Activated T-cell treated with anti-CD3 and anti-CD28 coated beads, Interleukin-2, amount 50 U/mL, for 1 hour (primary cell): ENCODE results near the gene OR3A2.
"Not testable (repeated sequence)": the region's sequence is repeated elsewhere in the genome, so short reads cannot be mapped to it uniquely, and the experiment has no call there.

Source experiments
- DNase-seq: peaks from one replicate; pipeline ENCODE4 v3.0.0-alpha.2; 2020

Gene OR3A2

GRCh38 chr17:3385869-3386816, at the start of gene OR3A2:
OR3A2 (minus strand) TSS chr17:3386308.
- no peak for DNase-seq

GRCh38 chr17:3433741-3434140, 47.6 kb upstream of the OR3A2 start, which contains the start of gene OR1E2:
OR1E2 (minus strand) TSS chr17:3433841; CDS start chr17:3433841, 0 bp downstream.
- no peak for DNase-seq

DNA sequence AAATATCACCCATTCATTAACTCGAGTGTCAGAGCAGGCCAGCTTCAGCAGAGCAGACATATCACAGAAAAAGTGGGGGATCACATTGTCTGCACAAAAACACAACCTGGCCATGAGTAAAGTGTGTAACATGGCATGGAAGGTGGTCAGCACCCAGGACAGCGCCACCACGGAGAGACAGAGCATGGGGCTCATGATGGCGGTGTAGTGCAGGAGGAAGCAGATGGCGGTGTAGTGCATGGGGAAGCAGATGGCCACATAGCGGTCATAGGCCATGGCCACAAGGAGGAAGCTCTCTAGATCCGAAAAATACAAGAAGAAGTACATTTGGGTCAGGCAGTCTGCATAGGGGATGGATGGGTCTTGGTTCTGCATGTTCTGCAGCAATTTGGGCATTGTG, 47.1 kb upstream of the OR3A2 start:
- DNase-seq, result not testable (repeated sequence)

DNA sequence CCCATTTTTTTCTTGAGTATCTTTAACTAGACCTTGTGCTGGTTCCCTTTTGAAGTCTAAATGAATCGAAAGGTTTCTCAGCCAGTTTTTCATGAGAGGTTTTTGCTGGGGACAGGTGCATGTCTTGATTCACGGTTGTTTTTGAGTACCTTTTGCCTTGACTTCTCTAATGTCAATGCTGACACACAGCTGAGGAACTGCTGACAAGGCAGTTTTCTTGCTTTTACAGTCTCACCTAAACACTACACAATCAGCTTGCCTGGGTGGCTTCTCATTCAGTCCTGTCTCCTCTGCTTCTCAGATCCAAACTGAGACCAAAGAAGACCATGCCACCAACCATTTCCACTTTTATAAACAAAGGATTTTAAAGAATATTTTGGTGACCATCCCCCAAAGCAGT, 32.1 kb upstream of the OR3A2 start:
- no peak for DNase-seq

GRCh38 chr17:3415610-3416009, 29.5 kb upstream of the OR3A2 start:
- no peak for DNase-seq

DNA sequence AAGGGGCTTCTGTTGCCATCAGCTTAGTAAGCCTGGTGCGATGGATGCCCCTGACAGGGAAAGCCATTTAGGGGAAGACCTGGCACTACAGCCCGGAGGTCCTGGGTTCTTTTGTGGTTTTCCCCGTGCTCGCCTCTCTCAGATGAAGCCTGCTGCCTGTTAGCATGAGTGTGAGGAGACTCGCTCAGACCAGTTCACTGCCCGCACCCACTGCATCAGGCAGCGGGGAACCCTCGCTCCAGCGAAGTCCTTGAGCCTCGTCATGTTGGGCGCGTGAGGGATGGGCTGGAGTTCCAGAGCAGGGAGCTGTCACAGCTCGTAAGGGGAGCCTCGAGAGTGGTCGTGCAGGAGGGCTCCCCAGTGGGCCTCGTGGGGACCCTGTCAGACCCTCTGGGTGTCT, 26.1 kb upstream of the OR3A2 start:
- DNase-seq, result not testable (repeated sequence)

DNA sequence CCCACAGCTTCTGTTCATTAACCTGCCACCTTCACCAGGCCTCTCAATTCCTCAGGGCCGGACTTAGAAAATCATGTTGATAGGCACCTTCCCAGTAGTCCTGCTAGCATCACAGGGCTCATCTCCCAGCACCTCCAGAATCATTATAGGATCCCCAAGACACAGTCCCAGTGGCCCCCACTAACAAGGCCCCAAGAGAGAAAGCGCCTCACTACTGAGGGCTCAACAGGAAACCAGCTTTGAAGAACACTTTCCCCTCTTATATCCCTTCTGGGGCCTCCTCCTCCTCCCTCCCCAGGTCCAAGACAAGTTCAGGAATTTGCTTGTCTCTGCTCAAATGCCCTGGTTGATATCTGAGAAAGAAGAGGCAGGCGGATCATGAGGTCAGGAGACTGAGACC, 25.0 kb upstream of the OR3A2 start, which contains the start of gene OR3A3:
TSS of gene OR3A3 (plus strand) at position 301 of the 400 bp plus-strand sequence.
- DNase-seq, result no peak

DNA sequence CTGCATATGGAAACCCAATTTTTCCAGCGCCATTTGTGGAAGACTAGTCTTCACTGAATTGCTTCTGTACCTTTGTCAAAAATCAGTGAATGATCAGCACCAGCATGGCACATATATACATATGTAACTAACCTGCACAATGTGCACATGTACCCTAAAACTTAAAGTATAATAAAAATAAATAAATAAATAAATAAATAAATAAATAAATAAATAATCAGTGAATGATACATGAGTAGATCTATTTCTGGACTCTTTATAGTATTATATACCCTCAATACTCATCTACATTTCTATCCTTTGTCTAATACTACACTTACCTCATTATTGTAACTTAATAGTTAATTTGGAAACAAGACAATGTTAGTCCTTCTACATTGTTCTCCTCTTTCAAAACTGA, 17.7 kb upstream of the OR3A2 start:
- not testable (repeated sequence) for DNase-seq

GRCh38 chr17:3401786-3402185, 15.7 kb upstream of the OR3A2 start:
- DNase-seq, result no peak

- no peak for DNase-seq
These were observed 13.9 kb upstream of the OR3A2 start for GRCh38 chr17:3400055-3400454.

DNA sequence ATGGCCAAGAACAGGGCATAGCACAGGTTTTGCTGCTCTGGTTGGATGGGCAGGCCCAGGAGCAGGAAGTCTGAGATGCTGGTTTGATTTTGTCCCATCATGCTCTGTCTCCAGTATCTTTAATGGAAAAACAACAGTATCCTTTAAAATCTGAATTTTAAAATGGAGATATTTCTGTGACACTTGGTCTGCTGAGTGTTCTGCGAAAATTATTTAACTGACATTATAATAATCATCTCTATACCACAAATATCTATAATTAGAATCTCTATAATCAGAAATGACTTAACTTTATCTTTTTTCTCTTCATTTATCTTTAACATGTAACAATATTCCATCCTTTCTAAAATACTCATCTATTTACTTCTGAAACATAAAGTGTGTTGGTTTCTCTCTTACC, 12.2 kb upstream of the OR3A2 start, which contains the start of gene OR1E1:
TSS of gene OR1E1 (minus strand) at position 101 of the 400 bp plus-strand sequence. CDS start at position 101, 0 bp downstream.
- DNase-seq, result no peak

- not testable (repeated sequence) for DNase-seq
These were observed 11.7 kb upstream of the OR3A2 start for GRCh38 chr17:3397801-3398200.

DNA sequence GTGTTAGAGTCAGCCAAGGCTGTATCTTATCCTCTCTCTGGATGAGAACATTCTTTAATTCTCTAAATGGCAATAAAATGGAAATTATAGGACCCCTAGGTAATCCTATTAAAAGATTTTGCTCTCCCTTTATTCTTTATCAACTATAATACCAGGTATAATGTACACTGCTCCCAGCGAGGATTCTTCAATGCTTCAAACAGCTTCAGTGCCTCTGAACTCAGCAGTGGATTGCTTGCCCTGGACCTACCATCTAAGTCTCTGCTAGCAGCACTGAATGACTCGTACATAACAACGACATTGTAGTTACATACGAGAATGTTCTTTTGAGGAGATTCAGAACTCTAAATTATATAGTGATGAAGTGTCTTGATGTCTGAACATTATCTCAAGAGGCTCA, 3.7 kb upstream of the OR3A2 start:
- DNase-seq, result no peak

DNA sequence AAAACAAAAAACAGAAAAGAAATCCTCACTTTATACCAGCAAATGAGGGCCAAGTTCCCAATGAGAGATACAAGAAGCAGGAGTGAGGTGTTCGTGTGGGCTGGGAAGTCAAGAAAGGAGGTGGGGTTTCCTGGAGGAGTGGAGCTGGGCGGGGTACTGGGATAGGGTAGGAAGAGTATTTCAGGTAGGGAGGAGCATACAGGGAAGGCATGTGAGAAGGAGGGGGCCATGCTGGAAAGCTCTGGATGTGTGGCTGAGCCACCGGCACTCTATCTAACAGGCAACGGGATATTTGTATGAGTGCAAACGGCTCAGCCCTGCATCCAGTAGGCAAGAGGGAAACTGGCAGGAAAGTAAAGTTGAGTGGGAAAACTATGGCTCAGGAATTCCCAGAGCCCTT, 4.2 kb downstream of the OR3A2 start:
- no peak for DNase-seq

DNA sequence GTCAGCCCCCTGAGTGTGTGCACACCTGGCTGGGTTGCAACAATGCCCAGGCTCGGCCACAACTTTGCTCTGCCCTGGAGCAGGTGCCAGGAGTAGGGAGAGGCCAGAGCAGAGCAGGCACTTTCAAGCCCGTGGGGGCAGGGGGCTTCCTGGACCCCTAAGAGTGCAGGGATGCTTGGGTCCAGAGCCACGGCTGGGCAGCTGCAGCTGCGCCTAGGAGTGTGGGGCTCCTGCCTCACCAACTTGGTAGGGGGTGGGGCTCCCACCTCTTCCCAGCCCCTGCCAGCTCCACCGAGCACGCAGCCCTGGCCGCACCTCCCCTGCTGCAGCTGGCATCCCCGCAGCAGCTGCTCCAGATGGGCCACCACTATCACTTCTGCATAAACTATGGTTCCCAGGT, 7.8 kb downstream of the OR3A2 start:
- no peak for DNase-seq

DNA sequence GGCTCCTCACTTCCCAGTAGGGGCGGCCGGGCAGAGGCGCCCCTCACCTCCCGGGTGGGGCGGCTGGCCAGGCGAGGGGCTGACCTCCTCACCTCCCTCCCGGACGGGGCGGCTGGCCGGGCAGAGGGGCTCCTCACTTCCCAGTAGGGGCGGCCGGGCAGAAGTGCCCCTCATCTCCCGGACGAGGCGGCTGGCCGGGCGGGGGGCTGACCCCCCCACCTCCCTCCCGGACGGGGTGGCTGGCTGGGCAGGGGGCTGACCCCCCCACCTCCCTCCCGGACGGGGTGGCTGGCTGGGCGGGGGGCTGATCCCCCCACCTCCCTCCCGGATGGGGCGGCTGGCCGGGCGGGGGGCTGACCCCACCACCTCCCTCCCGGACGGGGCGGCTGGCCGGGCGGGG, 14.9 kb downstream of the OR3A2 start:
- not testable (repeated sequence) for DNase-seq

- DNase-seq, result not testable (repeated sequence)
These were observed 43.3 kb downstream of the OR3A2 start for GRCh38 chr17:3342782-3343181.

- no peak for DNase-seq
These were observed 50.2 kb downstream of the OR3A2 start for GRCh38 chr17:3335876-3336275.

GRCh38 chr17:3318336-3318735, 67.8 kb downstream of the OR3A2 start:
- no peak for DNase-seq

DNA sequence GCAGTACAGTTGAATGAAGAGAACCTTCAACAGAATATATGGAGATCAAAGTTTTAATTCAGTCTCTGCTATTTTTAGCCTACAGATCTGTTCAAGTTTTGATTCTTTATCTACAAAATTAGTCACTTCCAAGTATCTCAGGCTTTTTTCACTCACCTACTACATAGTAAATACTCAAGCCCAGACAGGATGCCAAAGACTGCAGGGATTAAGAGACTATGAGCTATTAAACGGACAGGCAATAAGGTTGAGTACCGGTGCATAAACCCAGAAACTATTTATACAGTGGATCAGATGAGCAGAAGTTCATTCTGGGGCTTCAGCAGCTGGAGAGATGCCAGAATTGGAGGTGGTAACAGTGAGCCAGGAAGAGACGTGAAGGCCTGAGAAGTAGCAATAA, 69.3 kb downstream of the OR3A2 start:
- DNase-seq, result no peak

GRCh38 chr17:3308603-3309002, 77.5 kb downstream of the OR3A2 start:
- no peak for DNase-seq

DNA sequence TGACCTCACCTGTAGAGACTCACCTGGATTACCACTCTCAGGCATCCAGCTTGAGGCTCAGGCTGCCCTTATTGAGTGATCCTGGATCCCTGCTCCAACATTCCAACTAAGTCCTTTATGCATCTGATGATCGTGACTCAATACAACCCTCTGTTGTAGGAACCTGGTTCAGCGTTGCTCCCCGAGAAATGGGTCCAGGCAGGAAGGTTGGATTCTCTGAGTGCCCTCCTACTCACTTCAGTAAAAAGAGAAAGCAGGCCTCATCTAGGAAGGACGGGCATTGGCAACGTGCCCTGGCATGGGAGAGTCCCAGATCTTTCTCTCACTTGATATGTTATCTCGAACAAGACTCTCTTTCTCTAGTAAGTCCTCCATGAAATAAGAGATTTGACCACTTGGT, 87.8 kb downstream of the OR3A2 start, which contains the start of gene OR3A1:
TSS of gene OR3A1 (minus strand) at position 101 of the 400 bp plus-strand sequence. CDS start 5,778 bp downstream, outside the sequence.
- no peak for DNase-seq

- no peak for DNase-seq
These were observed 90.5 kb downstream of the OR3A2 start for GRCh38 chr17:3295632-3296031.

- DNase-seq, result not testable (repeated sequence)
These were observed 92.6 kb downstream of the OR3A2 start for GRCh38 chr17:3293548-3293947.
